ENCODE results near the gene OR56A4.
"Not testable (repeated sequence)": the region's sequence is repeated elsewhere in the genome, so short reads cannot be mapped to it uniquely, and the experiment has no call there.

OR56A4 gene

GRCh38 chr11:6006846-6007245, at the start of gene OR56A4:
Gene OR56A4, minus strand, starts transcription at chr11:6006946. Its CDS starts 3,954 bp downstream, at chr11:6002992.
- DNase-seq, result no peak

- no peak for DNase-seq
Observed at GRCh38 chr11:6055569-6055968, 48.8 kb upstream of the OR56A4 start.

DNA sequence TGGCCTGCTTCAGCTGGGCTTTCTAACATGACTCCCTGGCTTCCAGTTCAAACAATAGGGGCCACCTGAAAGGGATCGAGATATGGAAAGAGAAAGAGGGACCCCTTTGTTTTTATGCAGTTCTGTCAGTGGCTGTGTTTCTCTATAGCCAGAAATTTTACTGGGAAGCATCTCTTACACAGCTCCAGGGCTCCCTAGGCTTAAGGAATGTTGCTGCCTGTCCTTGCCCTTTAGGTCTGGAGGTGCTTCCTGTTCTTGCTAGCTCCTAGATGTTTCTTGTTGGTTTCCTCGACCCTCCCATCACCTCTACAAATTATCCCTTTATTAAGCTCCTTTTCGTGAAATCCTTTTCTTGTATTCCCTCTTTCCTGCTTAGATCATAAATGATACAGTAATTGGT, 45.6 kb upstream of the OR56A4 start:
- no peak for DNase-seq

GRCh38 chr11:6040874-6041273, 34.1 kb upstream of the OR56A4 start:
- no peak for DNase-seq

- DNase-seq, result no peak
Observed at GRCh38 chr11:6030708-6031405, 24.1 kb upstream of the OR56A4 start, which contains the start of gene OR56A1. Gene OR56A1, minus strand, starts transcription at chr11:6030758. Its CDS starts 3,066 bp downstream, at chr11:6027692.

DNA sequence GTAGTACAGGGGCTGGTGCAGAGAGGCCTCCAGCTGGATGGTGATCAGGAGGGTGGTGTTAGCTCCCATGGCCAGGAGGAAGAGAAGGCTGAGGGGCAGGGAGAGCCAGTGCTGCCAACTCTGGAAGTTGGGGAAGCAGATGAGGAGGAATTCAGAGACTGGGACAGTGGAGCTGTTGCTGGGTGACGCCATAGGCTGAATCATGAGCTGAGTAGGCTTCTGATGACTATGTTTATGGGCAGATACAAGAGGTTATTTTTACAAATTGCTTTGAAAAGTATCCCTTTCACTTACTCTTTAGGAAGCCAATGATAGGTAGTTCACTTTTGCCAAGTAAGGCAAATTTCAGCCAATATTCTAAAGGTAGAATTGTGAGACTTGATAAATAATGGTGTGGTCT, 20.8 kb upstream of the OR56A4 start:
- DNase-seq, result no peak

GRCh38 chr11:6025056-6025455, 18.3 kb upstream of the OR56A4 start:
- no peak for DNase-seq

DNA sequence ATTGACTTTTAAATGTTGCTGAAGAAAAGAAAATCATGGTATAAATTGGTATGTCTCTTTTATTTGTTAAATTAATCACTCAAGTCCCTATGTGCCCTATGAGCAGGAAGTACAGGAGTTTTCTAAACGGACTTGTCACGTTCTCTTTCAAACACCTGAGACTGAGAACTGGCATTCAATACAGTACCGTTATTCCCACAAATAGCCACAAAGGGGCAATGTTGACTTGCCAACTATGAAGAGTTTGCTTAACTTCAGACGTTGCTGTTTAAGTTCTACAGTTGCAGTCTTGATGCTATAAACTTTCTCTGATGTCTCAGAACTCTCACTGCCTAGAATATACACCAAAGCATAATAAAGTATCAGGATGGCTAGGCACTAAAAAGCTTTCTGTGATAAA, 16.2 kb upstream of the OR56A4 start:
- DNase-seq, result no peak

GRCh38 chr11:6013042-6013441, 6.3 kb upstream of the OR56A4 start:
- no peak for DNase-seq

- DNase-seq, result no peak
Observed at GRCh38 chr11:6012035-6012668, 5.4 kb upstream of the OR56A4 start.

- no peak for DNase-seq
Observed at GRCh38 chr11:6006395-6006794, 351 bp downstream of the OR56A4 start.

DNA sequence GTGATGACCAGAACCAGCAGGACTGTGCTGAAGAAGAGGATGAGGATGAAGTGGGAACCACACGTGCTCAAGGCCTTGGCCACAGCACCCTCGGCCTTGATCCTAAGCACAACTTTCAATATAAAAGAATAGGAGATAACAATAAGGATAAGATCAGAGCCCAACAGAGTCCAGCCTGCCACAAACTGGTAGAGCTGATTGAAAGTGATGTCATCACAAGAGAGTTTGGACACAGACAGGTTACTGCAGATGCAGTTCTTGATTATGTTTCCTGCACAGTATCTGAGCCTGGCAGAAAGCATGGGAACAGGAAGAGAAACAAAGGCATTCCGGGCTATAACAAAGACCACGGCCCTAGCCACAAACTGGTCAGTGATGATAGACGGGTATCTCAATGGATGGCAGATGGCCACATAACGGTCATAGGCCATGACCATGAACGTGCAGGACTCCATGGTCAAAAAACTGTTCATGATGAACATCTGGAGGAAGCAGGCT, 4.5 kb downstream of the OR56A4 start:
- no peak for DNase-seq

- DNase-seq, result no peak
Observed at GRCh38 chr11:5994791-5995190, 12.0 kb downstream of the OR56A4 start.

DNA sequence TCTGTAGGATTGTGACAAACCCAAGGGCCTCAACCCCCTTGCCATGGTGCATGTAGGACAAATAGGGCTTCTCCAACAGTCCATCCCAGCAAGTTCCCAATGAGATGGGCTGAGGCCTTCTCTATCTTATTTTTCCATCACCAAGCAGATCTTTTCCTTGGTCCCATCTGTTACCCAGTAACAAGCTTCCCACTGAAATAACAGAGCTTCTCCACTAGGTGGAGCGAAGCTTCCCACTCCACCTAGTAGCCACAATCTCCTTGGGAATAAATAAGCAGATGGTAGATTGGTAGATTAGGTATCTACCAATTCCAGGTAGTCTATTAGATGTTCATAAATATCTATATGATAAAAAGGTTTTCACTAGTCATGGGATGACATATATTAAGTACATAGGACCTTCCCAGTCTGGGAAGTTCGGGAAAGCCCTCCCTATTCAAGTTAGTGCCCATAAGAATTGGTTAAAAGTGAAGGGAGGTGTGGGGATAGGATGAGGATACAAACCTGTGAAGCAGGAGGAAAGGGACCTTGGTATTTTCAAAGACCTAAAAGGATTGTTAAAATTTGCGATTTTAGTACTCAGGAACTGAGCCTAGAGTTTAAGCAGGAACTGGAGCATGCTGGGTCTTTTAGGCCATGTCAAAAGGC, 14.0 kb downstream of the OR56A4 start:
- no peak for DNase-seq

GRCh38 chr11:5992150-5992549, 14.6 kb downstream of the OR56A4 start:
- DNase-seq, result no peak

DNA sequence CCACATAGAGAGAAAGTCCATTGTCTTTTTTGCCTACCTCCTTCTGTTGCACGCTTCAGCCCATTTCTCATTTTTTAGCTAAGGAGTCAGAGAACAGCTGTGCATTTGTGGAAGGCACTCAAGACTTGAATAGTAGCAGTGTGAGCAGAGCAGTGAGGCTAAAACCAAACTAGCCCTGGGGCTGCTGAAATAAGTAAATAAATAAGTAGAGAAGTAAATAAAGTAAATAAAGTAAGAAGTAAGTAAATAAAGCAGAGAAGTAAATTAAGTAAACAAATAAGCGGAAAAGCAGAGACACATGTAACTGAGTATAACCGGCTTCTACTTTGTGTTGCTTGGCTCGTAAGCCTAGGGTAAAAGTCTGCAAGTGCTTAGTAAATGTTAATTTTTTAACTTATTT, 17.5 kb downstream of the OR56A4 start:
- DNase-seq, result no peak

DNA sequence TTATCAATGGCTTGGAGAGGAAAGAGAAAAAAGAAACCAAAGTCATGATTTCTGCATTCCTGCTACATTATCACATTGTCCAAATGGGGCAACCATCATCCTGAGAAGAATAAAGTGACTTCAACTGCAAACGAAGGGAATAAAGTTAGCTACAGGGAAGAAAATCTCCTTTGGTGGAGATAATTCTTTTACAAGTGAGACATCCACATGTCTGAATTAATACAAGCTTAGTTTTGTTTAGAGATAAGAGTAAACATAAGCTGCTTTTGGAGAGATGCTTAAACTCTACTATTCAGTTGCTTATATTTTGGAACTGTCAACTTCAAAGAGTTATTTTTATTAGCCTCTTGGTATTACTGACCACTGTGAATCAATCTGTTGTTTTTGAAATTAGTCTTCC, 19.9 kb downstream of the OR56A4 start, which contains the start of gene OR52L1:
TSS of gene OR52L1 (minus strand) at position 101 of the 400 bp plus-strand sequence. CDS start at position 46, 55 bp downstream.
- DNase-seq, result no peak

- DNase-seq, result no peak
Observed at GRCh38 chr11:5983443-5983842, 23.3 kb downstream of the OR56A4 start.

- no peak for DNase-seq
Observed at GRCh38 chr11:5973530-5973929, 33.2 kb downstream of the OR56A4 start.

- no peak for DNase-seq
Observed at GRCh38 chr11:5968394-5968793, 38.4 kb downstream of the OR56A4 start, which contains the start of gene OR56A5. Gene OR56A5, minus strand, starts transcription at chr11:5968494. Its CDS starts 0 bp downstream, at chr11:5968494.

DNA sequence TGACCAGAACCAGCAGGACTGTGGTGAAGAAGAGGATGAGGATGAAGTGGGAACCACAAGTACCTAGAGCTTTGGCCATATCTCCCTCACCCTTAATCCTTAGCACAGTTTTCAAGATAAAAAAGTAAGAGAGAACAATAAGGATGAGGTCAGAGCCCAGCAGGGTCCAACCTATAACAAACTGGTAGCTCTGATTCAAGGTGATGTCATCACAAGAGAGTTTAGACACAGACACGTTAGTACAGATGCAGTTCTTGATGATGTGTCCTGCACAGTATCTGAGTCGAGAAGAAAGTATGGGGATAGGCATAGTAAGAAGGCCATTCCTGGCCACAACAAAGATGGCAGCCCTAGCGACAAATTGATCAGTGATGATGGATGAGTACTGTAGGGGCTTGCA, 39.0 kb downstream of the OR56A4 start:
- no peak for DNase-seq

- DNase-seq, result no peak
Observed at GRCh38 chr11:5966958-5967357, 39.8 kb downstream of the OR56A4 start.

- DNase-seq, result not testable (repeated sequence)
Observed at GRCh38 chr11:5960704-5961320, 45.9 kb downstream of the OR56A4 start.

Measured in T1000 (cell line).